IMR-90 (cell line): Measurements from ENCODE around the gene RHOBTB3. TPM values are rescaled to one million over a fixed set of nuclear protein-coding genes. Genes with fewer than 3 reads are reported as not detected.
A peak's percentile ranks its signal among the peaks of the same experiment; 100 is the strongest.

ENCODE experiments used
- ATAC-seq: fragments of 200-7000 bp; cut with Tn5 transposase; 2 replicates; pipeline ENCODE4 v1.9.1; 2020; ENCODE audit warnings: low read depth, mild to moderate bottlenecking, moderate library complexity
- BruUV-seq: library from RNA; stranded (reverse); fragments of 400-500 nt; replicated peaks from 2 replicates; lab custom pipeline; 2021; lab: Mats Ljungman, UMichigan
- CTCF ChIA-PET: fragments of 300-600 bp; formaldehyde crosslinking; extraction: SDS; loops from one replicate; lab custom pipeline; 2021; ENCODE audit warnings: antibody characterized with exemption; lab: Yijun Ruan, JAX
- POLR2A ChIA-PET: fragments of 300-600 bp; sonication (Branson Sonifier 250); formaldehyde crosslinking; loops from one replicate; lab custom pipeline; 2022; ENCODE audit warnings: antibody characterized with exemption; ENCODE audit not compliant: unreplicated experiment; lab: Charles Lee
- DNase-seq: peaks from one replicate; pipeline ENCODE4 v3.0.0; 2013
- H2AFZ ChIP-seq: replicated peaks from 2 replicates; pipeline ENCODE3; 2013; ENCODE audit warnings: low read length, mild to moderate bottlenecking; ENCODE audit not compliant: poor library complexity
- H2AK5ac ChIP-seq: 2 replicates; pipeline ENCODE4 v1.6.1; 2013; ENCODE audit warnings: low read depth, low read length, inconsistent platforms
- H2AK9ac ChIP-seq: replicated peaks from 2 replicates; pipeline ENCODE3; 2013; ENCODE audit warnings: mild to moderate bottlenecking, low read depth, low read length, moderate library complexity; ENCODE audit not compliant: poor library complexity
- H2BK120ac ChIP-seq: 2 replicates; pipeline ENCODE4 v1.6.1; 2013; ENCODE audit warnings: low read depth, low read length, inconsistent platforms
- H2BK15ac ChIP-seq: 3 replicates; pipeline ENCODE4 v1.6.1; 2013; ENCODE audit warnings: low read depth, low read length, inconsistent platforms
- H2BK20ac ChIP-seq: 2 replicates; pipeline ENCODE4 v1.6.1; 2013; ENCODE audit warnings: low read depth, mild to moderate bottlenecking, inconsistent platforms, low read length, moderate library complexity
- H2BK5ac ChIP-seq: 2 replicates; pipeline ENCODE4 v1.6.1; 2013; ENCODE audit warnings: mild to moderate bottlenecking, low read depth, low read length, inconsistent platforms; ENCODE audit not compliant: poor library complexity, severe bottlenecking
- H3K14ac ChIP-seq: replicated peaks from 2 replicates; pipeline ENCODE4 v1.6.1; 2013; ENCODE audit warnings: low read depth, low read length, inconsistent platforms
- H3K18ac ChIP-seq: 2 replicates; pipeline ENCODE4 v1.6.1; 2013; ENCODE audit warnings: low read depth, low read length, control low read depth
- H3K23ac ChIP-seq: 2 replicates; pipeline ENCODE4 v1.6.1; 2013; ENCODE audit warnings: low read depth, low read length, inconsistent platforms
- H3K27ac ChIP-seq: 2 replicates; pipeline ENCODE4 v1.5.1; 2013; ENCODE audit warnings: mild to moderate bottlenecking, control low read depth, low read length; ENCODE audit not compliant: insufficient read depth
- H3K27me3 ChIP-seq: 2 replicates; pipeline ENCODE4 v1.6.1; 2013; ENCODE audit warnings: low read length; ENCODE audit not compliant: control insufficient read depth, insufficient read depth
- H3K36me3 ChIP-seq: 2 replicates; pipeline ENCODE4 v1.6.1; 2013; ENCODE audit warnings: low read length, mixed read lengths; ENCODE audit not compliant: control insufficient read depth, insufficient read depth
- H3K4ac ChIP-seq: 2 replicates; pipeline ENCODE4 v1.6.1; 2013; ENCODE audit warnings: low read depth, low read length, inconsistent platforms
- H3K4me1 ChIP-seq: 2 replicates; pipeline ENCODE4 v1.6.1; 2013; ENCODE audit warnings: low read length, mixed read lengths; ENCODE audit not compliant: control insufficient read depth, insufficient read depth
- H3K4me2 ChIP-seq: 2 replicates; pipeline ENCODE4 v1.6.1; 2013; ENCODE audit warnings: low read depth, mild to moderate bottlenecking, control low read depth, low read length, moderate library complexity
- H3K4me3 ChIP-seq: 2 replicates; pipeline ENCODE4 v1.5.1; 2013; ENCODE audit warnings: low read depth, mild to moderate bottlenecking, control low read depth, low read length, moderate library complexity; ENCODE audit not compliant: insufficient read depth
- H3K56ac ChIP-seq: 2 replicates; pipeline ENCODE4 v1.6.1; 2013; ENCODE audit warnings: low read length, inconsistent platforms; ENCODE audit not compliant: insufficient read depth; ENCODE audit errors: extremely low read depth
- H3K79me1 ChIP-seq, 2 experiments: 2 replicates each; pipeline ENCODE4 v1.6.1; 2013; ENCODE audit warnings: low read length in 2 of 2, inconsistent platforms in 1 of 2, low read depth in 1 of 2
- H3K9ac ChIP-seq: 2 replicates; pipeline ENCODE4 v1.6.1; 2013; ENCODE audit warnings: low read depth, low read length, control low read depth
- H3K9me1 ChIP-seq: 2 replicates; pipeline ENCODE4 v1.6.1; 2013; ENCODE audit warnings: low read length, inconsistent platforms; ENCODE audit not compliant: insufficient read depth
- H3K9me3 ChIP-seq: 2 replicates; pipeline ENCODE4 v1.6.1; 2013; ENCODE audit warnings: low read length; ENCODE audit not compliant: control insufficient read depth, insufficient read depth
- H4K20me1 ChIP-seq: 2 replicates; pipeline ENCODE4 v1.6.1; 2013; ENCODE audit warnings: low read length, inconsistent platforms; ENCODE audit not compliant: insufficient read depth
- H4K5ac ChIP-seq: 2 replicates; pipeline ENCODE4 v1.6.1; 2013; ENCODE audit warnings: mild to moderate bottlenecking, low read depth, low read length, control low read depth
- H4K8ac ChIP-seq, 2 experiments: 2 replicates each; pipeline ENCODE4 v1.6.1; 2013; ENCODE audit warnings: low read depth in 2 of 2, low read length in 2 of 2, control low read depth in 1 of 2, inconsistent platforms in 1 of 2
- H4K91ac ChIP-seq: 2 replicates; pipeline ENCODE4 v1.6.1; 2013; ENCODE audit warnings: low read depth, low read length, inconsistent platforms; ENCODE audit not compliant: insufficient read depth
- BHLHE40 ChIP-seq: fragments of 150-350 bp; IDR thresholded peaks from 2 replicates; pipeline ENCODE4 v1.6.1; 2016; ENCODE audit warnings: mild to moderate bottlenecking, low read depth, low read length
- CEBPB ChIP-seq: IDR thresholded peaks from 2 replicates; pipeline ENCODE4 v1.6.1; 2012; ENCODE audit warnings: low read depth, low read length, improper control_type of control experiment
- CHD1 ChIP-seq: IDR thresholded peaks from 2 replicates; pipeline ENCODE4 v1.6.1; 2012; ENCODE audit warnings: low read depth, low read length, improper control_type of control experiment
- MXI1 ChIP-seq: IDR thresholded peaks from 2 replicates; pipeline ENCODE4 v1.6.1; 2012; ENCODE audit warnings: low read depth, mild to moderate bottlenecking, low read length, moderate library complexity, borderline replicate concordance
- NFE2L2 ChIP-seq: fragments of 150-350 bp; IDR thresholded peaks from 2 replicates; pipeline ENCODE4 v1.6.1; 2016; ENCODE audit warnings: low read depth, mild to moderate bottlenecking, low read length
- POLR2A ChIP-seq: IDR thresholded peaks from 2 replicates; pipeline ENCODE4 v1.6.1; 2012; ENCODE audit warnings: mild to moderate bottlenecking, low read depth, low read length
- RAD21 ChIP-seq: IDR thresholded peaks from 2 replicates; pipeline ENCODE4 v1.6.1; 2012; ENCODE audit warnings: low read length, improper control_type of control experiment
- RCOR1 ChIP-seq: IDR thresholded peaks from 2 replicates; pipeline ENCODE4 v1.6.1; 2012; ENCODE audit warnings: mild to moderate bottlenecking, low read length, improper control_type of control experiment; ENCODE audit not compliant: insufficient replicate concordance
- SMC3 ChIP-seq: fragments of 150-350 bp; IDR thresholded peaks from 2 replicates; pipeline ENCODE4 v1.6.1; 2016; ENCODE audit warnings: low read depth, mild to moderate bottlenecking, antibody characterized with exemption, low read length, moderate library complexity
- WGBS, 2 experiments: methylation state at CpG; one replicate each; pipeline versions ENCODE4 v1.1.5 to v1.1.7; 2013; ENCODE audit warnings: missing lambda C conversion rate in 2 of 2; ENCODE audit not compliant: insufficient read length in 1 of 2; ENCODE audit errors: extremely low coverage in 2 of 2; 5-methylcytosine and 5-hydroxymethylcytosine counted together
- dilution Hi-C: fragments of 300-500 bp; cut with HindIII; formaldehyde crosslinking; loops from one replicate; pipeline ENCODE4 v1.14.3; 2018; ENCODE audit warnings: low sequenced_read_pairs; ENCODE audit not compliant: unreplicated experiment
- in situ Hi-C: fragments of 300-500 bp; cut with MboI; formaldehyde crosslinking; loops from 3 replicates; pipeline ENCODE4 v1.14.3; 2019; ENCODE audit warnings: low sequenced_read_pairs, inconsistent platforms, mixed read lengths
- intact Hi-C: fragments of 100-400 bp; cut with micrococcal nuclease; formaldehyde crosslinking; loops from 2 replicates; pipeline ENCODE4 v1.10.0; 2022
- polyA plus RNA-seq, 3 experiments: library from polyadenylated mRNA; depleted of rRNA; stranded (reverse); fragments of >200 nt; gene quantifications; 2 replicates each; pipeline ENCODE4 v1.2.3, GENCODE V29; 2012; ENCODE audit warnings: low replicate concordance in 1 of 3
- total RNA-seq: library from RNA; depleted of rRNA; stranded (reverse); fragments of >200 nt; gene quantifications from 2 replicates; pipeline ENCODE4 v1.2.3, GENCODE V29; 2012

RHOBTB3 gene
- total and polyA plus RNA-seq, 2 of the 4 experiments (the other 2 are of a cell fraction), result 117 to 447 TPM

DNA sequence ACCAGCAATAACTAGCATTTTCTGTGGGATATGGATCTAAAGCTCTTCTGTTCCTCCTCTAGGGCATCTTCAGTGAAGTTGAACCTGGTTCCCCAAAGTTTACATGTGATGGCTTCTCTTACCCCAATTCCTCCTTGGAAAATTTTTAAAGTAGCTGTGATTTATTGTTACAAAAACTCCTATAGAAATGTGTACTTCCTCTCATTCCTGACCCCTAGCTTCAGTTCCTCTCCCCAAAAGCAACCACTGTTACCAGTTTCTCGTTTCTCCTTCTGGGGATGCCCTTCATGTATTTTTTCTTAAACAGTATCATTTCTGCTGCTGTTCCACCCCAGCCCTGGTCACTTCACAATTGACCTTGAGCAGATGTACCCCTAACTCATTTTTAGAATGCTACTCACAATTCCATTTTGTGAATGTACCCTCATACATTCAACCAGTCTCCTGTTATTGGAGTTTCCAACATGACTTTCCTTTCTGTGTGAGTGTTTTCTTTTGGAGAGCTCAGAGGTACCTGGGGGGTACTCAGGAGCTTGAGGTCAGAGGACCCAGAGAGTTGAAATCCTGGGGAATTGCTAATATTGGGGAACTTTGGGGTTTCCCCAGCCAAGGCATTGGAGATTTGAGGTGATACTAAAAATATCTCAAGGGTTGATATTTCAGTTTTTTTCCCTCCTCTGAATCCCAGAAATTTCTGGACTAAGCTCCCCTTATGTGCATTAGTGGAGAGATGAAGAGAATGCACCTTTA, 110.0 kb downstream of the RHOBTB3 start (continued):
- TF ChIP-seq MXI1, result no peak

DNA sequence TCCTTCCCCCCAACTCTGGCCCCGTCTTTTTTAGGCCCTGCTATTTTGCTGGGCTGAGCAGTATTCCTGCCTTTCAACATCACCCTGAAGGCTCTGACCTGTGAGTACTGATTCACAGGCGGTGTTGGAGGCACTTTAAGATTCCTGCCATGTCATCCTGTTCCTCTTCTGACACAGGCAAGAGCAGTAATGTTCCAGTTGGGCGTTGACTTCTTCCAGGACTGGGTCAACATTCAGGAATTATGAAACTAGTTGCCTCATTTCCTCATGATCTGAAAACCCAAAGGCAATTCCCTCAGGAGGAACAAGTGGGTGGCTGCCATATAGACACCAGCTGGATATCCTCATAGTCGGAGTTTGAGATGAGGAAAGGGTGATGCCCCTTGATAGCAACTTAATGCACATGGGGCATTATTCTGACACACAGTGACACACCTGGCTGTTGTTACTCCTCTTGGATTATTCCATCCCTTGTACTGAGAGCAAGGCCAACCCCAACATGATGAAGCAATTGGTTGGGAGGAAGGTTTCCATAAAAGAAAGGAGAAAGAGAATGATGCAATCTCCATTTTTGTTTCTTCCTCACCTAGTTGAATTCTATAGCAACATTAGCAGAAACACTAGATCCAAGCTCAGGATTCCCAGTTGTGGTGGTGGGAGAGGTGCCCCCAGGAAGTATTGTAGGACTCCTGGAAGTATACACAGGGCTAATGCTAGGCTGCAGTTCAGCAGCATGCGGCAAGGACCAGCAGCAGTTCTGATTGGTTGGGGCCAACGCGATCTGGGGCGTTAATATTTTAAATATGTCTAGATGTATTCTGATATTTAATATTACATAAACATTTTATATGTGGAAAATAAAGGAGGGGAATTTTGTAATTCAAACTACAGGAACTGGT, 111.0 kb downstream of the RHOBTB3 start:
- no peak overlapping the region for H3K4me3 ChIP-seq
- H4K91ac ChIP-seq, result peak overlapping the region; percentile 35
- in situ Hi-C loops (loop anchor here (10.0 kb wide), 2 partner anchors 177 to 287 kb away; partner anchors contain the start of genes ARSK and SKIC3), intact Hi-C loops (no loop called here), dilution Hi-C loops (no loop called here)
- H3K56ac ChIP-seq, result no peak overlapping the region
- no peak overlapping the region for H3K9ac ChIP-seq
- H4K20me1 ChIP-seq, result no peaks in the 10 kb centered on the region
- H3K9me1 ChIP-seq, result peaks cover 6% of the 10 kb centered on the region; the same call in 1 of the 2 replicates
- no peak overlapping the region for H2AK9ac ChIP-seq
- H2AK5ac ChIP-seq, result peak overlapping the region; percentile 16; the same call in 1 of the 2 replicates
- H4K8ac ChIP-seq, result peak overlapping the region in 1 of 2 experiments; percentile 22; a peak in 1 of 4 replicates
- H3K4me2 ChIP-seq, result no peak overlapping the region
- no TSS peak for BruUV-seq
- H3K27ac ChIP-seq, result no peak overlapping the region
- peak overlapping the region; percentile 40 for H3K4ac ChIP-seq
- peak; percentile 71 for DNase-seq
- peak overlapping the region; percentile 61; the same call in 1 of the 2 replicates for H2BK20ac ChIP-seq
- POLR2A ChIA-PET, result no interaction called here
- H3K4me1 ChIP-seq, result peaks cover 11% of the 10 kb centered on the region
- H2AFZ ChIP-seq, result peak overlapping the region; percentile 50
- no peak overlapping the region for H3K23ac ChIP-seq
- ATAC-seq, result no peak; the same call in 1 of the 2 replicates
- 17% methylated on average over 1 of the region's 8 CpGs; no CpG with 5 or more reads in 1 of the 2 experiments for WGBS, 2 experiments
- H3K79me1 ChIP-seq, result no peaks in the 10 kb centered on the region
- peak overlapping the region; percentile 40; the same call in 1 of the 2 replicates for H4K5ac ChIP-seq
- TF ChIP-seq RAD21 (no peak), POLR2A (no peak), BHLHE40 (no peak), SMC3 (no peak), CHD1 (no peak), NFE2L2 (peak; percentile 70; the same call in 1 of the 2 replicates), CEBPB (peak; percentile 72), RCOR1 (no peak)
- H3K27me3 ChIP-seq, result no peaks in the 10 kb centered on the region
- H2BK120ac ChIP-seq, result peak overlapping the region; percentile 3
- H3K18ac ChIP-seq, result peak overlapping the region; percentile 42; the same call in 1 of the 2 replicates
- H3K9me3 ChIP-seq, result no peaks in the 10 kb centered on the region
- peak overlapping the region; percentile 71; the same call in 1 of the 3 replicates for H2BK15ac ChIP-seq
- 0 out of 2 replicates have a peak overlapping the region, but pooled peaks have one; percentile 23 for H3K14ac ChIP-seq
- CTCF ChIA-PET, result interaction anchor here (0.9 to 1.9 kb wide), 3 partner anchors 61 to 190 kb away, joined by 3 to 4 read pairs (median 3); no protein-coding TSS in a partner anchor
- H3K36me3 ChIP-seq, result no peaks in the 10 kb centered on the region
- no peak overlapping the region for H2BK5ac ChIP-seq
